NCI-H1694 treated with DMSO at 0.1 percent for 48 hours (cell line): ENCODE results near the gene B4GALNT3.

Experiments
- DNase-seq: peaks from one replicate; lab custom pipeline; 2025; lab: John Stamatoyannopoulos, UW

Gene B4GALNT3

DNA sequence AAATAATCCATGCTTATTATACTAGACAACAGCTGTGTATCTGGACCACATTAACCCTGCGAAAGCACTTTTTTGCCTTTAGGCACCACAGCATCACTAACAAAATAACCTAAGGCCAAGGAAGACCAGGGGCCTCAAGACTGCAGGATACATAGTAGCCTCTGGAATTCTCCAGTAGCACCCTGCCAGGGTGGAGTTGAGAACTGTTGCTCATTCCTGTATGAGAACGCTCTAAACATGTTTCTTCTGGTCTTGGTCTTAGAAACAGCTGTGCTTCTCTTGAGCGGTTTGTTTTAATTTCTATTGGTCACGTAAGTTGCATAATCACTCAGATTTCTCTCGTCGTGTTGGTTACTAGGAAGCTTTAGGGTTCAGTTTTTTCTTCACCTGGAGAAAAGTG lies 7.9 kb downstream of the B4GALNT3 start:
- no peak for DNase-seq

DNA sequence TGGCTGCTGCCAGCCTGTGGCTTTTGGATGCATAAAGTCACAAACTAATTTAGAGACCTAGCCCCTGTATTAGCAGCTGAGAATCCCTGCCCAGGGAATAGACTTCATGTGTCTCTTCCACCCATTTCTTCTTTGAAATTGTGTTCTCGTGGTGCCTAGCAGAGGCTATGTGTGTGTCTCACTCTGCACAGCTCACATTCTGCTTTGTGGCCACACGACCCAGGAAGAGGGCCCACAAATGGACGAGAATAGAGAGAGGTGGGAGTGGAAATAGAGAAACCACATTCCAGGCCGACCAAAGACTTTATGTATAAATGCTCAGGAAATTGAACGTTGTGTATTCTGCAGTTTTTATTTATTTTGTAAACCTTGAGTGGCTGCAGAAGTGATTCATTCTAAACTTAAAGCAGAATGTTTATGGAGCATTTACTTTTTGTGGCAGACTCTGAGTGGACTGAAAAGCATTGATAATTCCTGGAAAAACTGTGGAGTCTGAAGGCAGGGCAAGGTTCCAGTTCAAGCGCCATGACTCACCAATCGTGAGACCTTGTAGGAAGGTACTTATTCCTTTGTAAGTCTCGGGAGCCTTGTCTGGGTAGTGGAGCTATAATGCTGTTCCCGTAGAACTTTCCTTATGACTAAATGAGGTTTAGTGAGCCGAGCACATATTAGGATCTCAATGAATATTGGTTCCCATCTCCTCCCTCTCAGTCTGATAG lies 9.1 kb downstream of the B4GALNT3 start:
- DNase-seq = no peak

DNA sequence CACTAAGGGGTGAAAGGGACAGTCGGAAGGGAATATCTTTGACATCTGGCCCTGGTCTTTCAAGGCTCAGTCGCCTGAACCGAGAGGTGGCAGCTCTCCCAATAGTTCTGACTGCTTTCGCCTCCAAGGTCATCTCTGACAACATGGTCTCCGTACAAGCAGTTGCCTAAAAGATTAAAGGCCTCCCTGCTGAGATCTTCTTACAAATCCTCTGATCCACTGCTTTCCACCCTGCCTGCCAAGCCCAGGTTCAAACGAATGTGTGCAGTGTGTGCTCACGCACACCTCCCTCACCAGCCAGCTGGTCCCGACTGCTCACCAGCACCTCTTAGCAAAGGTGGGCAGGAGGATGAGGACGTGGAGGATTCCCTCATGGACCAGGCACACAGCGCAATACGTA lies 10.4 kb downstream of the B4GALNT3 start:
- DNase-seq = no peak

DNA sequence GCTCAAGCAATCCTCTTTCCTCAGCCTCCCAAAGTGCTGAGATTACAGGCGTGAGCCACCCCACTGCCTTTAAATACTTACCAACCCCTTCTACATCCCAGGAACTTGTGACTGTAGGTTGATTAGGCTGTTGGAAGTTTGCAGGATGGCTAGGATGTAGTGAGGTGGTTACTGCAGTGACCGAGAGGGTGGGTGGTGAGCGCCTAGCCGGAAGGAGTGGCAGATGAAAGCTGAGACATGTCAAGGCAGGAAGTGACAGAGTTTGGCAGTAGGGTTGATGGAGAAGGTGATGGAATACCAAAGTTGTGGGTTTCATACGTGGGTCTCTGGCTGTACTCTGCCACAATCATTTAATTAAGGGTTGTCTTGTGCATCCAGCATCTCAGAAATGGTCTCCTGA lies 13.5 kb downstream of the B4GALNT3 start:
- DNase-seq = no peak

DNA sequence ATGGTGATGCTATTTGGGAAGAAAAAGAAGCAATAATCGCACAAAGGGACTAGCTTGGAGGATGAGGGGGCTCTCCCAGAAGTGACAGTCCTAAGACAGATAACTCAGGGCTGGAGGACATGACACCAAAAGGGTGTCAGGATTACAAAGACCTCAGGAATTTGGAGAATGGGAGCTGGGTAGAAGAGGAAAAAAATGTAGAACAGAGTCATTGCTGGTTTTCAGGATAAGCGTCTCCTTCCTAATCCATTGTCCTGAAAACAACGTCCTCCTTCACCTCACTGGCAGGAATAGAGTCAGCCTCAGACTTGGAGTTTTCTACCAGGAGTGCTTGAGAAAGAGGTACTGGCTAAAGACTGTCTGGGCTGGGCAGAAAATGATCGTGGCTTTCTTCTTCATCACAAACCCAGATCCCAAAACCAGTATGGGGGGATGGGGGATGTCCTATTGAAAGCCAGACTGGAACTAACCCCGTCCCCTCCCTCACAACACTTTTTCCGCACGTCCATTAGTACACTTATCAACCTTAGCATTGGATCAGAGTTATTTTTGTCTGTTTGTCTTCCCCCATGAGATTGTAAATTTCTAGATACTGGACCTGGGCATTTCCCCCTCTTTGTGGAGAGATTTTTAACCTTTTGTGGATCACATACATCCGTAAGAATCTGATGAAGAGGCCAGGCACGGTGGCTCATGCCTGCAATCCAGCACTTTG lies 14.3 kb downstream of the B4GALNT3 start:
- DNase-seq = no peak

DNA sequence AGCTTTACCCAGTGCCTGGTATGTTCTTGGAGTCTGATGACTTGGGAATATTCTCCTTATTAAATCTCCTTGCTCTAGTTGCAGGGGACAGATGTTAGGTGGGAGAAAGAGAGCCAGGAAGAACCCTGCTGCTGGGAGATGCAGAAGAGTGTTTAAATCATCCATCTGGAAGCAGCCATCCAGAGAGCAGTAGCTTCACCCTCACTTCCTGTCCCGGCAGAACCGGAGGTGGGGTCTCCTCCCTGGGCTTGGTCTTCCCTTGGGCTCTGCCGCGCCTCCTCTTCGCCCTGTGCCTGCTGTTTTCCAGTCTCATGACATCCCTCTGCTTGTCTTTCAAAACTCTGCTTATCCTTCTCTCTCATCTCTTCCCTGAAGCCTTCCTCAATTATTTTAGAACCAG lies 15.5 kb downstream of the B4GALNT3 start:
- DNase-seq = no peak

DNA sequence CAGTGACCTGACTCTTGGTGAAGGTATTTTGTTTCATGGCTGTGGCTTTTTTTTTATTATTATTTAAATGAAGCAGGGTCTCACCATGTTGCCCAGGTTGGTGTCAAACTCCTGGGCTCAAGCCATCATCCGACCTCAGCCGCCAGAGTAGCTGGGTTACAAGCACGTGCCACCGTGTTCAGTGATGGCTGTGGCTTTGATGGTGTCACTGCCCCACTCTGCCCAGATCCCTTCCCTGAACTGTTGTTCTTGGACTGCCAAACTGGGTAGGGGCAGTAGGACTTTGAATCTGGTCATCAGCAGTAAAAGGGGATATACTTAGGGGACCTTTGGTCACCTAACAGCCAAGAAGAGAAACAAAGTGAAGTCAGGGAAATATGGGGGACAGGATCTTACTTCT lies 19.4 kb downstream of the B4GALNT3 start:
- DNase-seq = no peak

DNA sequence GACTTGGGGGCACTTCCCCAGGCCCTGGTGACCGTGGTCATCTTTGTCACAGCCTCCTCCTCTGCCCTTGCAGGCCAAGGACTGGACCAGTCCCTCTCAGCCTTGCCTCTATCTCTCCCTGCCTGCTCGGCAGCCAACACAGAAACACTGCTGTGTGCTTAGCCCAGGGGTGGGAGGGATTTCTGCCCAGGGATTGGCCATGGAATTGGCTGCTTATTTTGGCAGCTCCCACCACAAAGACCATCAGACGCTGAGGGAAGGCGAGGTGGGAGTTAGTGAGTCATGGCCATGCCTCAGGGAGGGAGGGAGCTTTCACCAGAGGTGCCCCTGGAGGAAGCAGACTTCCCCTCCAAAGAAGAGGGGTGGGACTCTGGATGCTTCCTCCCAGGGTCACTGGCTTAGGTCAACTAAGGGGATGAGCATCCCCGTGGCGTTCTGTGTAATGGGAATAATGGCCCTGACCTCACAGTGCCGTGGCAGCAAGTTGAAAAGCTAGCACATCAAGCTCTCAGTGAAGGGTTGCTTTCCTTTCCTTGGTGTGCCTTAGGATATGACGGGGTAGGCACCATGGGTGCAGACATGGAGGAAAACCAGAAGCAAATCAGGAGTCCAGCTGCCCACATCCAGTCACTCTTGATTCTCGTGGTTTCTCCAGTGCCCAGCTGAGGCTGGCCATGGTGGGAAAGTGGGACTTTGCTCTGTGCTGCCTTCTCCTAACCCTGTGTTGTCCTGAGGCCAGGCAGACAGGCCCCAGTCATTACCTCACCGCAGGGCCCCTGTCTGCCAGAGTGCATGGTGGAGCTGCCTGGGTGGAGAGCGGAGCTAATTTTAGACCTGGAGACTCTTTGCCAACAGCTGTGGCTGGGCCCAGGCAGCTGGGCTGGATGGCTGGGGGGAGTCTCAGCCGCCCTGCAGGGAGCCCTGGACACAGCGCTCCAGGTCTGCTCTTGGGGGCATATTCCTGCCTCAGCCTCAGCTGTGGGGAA lies 21.4 kb downstream of the B4GALNT3 start:
- DNase-seq = peak; percentile 19

DNA sequence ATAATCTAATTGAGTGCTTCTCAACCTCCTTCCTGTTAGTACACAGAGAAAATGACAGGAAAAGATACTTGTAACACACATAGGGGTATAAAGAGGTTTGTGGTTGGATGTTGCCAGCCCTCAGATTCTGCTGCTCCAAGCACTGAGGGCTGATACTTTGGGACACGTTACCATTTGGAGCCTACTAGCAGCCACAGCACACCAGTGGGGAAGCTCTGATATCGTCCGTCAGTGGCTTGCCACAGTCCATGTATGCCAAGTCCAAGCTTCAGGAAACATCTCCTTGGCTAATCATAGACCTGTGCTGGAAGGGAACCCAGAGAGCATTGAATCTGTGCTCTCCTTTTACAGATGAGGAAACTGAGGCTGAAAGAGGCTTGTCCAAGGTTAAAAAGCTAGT lies 22.3 kb downstream of the B4GALNT3 start:
- DNase-seq = no peak

DNA sequence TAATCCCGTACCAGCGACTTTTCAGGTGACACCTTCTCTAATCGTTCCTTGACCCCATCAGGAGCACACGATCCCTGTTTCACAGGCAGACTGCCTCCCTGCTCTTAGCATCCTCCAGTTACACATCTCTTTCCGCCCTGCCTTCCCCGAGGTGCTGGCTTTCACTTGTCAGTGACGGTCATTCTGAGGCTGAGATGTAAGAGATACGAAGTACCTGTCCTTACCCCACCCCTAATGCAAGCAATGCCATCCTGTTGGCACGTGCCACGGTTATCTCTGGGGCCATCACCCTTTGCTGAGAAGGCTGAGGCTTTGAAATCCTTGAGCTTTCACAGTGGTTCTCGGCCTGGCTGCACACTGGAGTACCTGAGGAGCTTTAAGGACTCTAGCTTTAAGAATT lies 24.4 kb downstream of the B4GALNT3 start:
- no peak for DNase-seq

DNA sequence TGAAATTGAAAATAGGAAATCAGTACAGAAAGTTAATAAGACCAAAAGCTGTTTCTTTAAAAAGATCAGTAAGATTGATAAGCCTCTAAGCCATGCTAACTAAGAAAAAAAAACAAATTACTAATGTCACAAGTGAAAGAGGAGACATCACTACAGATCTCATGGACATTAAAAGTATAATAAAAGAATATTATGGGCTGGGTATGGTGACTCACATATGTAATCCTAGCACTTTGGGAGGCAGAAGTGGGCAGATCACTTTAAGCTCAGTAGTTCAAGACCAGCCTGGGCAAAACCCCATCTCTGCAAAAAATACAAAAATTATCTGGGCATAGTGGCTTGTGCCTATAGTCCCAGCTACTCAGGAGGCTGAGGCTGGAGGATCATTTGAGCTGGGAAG lies 30.5 kb downstream of the B4GALNT3 start:
- no peak for DNase-seq

DNA sequence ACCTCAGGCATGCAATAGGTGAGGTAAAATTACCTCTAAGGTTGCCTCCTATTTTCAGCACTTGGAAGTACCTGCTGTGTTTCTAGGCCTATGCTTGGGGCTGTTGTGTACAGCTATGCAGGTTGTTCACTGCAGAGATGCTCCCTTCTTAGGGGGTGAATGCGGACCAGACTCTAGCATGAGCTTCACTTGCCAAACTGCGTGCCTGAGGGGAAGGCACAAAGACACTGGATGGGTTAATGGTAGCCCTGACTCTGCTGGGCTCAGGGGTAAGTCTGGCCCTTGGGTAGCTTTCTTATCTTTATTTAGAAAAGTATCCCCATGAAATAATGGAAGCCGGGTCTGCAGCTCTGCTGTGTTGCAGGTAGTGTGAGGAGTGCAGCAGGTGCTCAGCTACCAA lies 35.7 kb downstream of the B4GALNT3 start:
- DNase-seq = no peak

DNA sequence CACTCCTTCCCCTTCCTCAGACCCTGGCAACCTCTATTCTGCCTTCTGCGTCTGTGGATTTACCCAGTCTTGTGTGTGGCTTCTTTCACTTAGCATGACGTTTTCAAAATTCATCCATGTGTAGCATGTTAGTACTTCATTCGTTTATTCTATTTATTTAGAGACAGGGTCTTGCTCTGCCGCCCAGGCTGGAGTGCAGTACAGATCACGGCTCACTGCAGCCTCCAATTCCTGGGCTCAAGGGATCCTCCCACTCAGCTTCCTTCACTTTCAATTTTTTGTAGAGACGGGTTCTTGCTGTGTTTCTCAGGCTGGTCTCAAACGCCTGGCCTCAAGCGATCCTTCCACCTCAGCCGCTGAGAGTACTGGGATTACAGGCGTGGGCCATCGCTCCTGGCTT lies 37.0 kb downstream of the B4GALNT3 start:
- no peak for DNase-seq

DNA sequence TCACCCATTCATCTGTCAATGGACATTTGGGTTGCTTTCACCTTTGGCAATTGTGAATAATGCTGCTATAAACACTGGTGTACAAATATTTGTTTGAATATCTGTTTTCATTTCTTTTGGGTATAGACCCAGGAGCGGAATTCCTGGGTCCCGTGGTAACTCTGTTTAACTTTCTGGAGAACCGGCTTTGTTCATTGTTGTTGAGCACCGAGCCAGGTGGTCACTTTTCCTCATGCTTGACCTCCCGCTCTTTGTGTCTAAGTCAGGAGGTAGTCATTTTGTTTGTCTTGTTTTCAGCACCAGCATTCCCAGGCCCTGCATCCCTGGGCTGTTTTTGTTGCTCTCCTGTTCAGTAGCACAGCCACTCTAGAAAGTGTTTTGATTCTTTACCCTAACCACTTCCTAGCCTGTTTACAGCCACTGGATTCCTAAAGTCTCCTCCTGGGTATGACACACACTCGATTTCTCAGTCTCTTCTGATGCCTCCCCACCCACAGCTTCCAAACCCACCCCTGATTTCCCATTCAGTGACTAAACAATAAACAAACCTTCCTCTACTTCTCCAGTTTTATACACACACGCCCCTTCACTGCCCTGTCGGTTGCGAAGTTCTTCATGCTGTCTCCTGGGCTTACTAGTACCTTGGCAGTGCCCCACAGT lies 37.9 kb downstream of the B4GALNT3 start:
- DNase-seq = no peak

DNA sequence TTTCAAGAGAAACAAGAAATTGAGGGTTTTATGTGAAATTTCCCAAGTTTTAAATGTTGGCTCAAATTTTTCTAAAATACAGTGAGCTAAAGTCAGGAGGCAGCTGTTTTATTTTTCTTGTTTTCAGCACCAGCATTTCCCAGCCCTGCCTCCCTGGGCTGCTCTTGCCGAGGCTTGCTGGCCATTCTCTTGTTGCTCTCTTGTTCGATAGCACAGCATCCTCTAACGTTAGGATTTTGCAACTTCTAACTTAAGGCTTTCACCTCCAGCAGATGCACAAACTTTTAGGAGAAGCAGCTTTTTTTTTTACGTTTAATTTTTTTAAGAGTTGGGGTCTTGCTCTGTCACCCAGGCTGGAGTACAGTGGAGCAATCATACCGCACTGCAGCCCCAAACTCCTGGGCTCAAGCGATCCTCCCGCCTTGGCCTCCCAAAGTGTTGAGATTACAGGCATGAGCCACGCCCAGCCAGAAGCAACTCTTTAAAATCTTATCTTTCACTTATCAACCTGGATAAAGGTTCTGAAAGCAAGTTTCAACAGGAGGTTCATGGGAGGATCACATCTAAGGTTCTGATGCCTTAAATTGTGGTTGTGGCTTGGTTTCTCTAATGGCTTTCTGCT lies 40.2 kb downstream of the B4GALNT3 start:
- DNase-seq = no peak

DNA sequence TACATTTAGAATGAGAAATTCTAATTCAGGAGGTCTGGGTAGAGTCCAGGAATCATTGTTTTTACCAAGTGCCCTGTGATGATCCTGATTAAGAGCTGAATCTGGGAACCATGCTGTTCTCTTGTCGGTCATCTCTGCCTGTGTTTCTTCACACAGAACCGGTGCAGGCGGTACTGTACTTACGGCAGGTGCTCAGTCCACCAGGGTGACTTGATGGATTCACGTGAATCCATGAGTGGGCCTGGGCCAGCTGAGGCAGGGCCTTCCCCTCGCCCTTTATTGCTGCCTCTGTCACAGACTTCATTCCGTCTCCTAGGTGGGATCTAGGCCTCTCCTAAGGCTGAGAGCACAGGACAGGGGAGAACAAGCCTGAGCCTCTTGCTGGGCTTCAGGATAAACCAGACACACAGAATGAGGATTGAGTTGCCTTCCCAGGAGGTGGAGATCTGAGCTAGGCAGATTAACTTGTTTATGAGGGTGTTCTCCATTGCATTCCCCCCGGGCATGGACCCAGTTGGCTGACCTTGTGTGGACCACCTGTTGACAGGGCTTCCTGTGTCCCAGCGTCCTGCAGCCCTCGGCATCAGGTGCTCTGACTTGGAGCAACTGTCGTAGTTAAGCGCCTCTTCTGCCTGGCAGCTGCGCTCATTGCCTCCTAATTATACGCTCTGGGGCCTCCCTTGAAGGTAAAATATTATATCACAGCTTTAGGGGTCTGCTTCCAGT lies 42.1 kb downstream of the B4GALNT3 start:
- DNase-seq = no peak

DNA sequence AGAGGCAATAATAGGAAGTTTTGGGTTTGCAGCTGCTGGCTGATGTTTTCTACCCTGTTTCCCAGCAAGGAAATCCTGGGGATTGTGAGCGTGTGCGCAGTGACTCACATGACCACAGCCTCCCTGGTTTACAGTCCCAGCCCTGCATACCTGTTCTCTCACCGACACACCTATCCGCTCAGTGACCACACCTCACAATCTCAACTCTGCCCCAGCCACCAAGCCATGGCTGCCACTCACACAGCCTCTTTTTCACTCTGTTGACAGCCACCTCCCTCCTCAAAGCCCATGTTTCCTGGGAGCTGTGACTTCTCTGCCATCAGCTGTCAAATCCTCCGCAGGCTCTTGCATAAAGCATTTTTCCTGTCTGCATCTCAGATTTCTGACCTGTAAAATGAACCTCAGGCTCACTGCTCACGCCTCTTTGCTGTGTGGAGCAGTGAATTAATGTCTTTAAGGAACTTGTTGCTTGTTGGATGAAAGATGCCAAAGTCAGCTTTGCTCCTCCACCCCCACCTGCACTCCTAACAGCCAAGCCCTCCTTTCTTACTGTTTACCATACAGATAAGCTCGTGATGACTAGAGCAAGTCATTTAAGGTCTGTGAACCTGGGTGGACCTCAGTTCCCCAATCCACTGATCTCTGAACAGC lies 43.5 kb downstream of the B4GALNT3 start:
- no peak for DNase-seq

DNA sequence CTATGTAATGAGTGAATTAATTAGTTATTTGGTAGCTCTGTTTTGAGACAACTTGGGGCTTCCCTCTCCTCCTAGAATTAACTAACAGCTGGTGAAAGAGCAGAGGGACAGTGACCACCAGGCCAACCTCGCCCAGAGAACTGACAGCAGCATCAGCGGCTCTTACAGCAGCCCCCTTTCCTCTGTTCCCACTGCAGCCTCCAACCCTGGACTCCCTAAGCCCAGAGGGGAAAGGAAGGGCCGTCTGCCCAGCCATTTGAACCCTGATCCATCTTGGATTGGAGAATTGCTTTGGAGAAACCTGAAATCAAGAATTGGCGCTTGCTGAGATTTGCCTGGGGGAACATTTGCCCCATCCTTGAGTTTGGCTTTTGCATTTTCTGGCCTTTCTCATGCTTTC lies 45.5 kb downstream of the B4GALNT3 start:
- no peak for DNase-seq

DNA sequence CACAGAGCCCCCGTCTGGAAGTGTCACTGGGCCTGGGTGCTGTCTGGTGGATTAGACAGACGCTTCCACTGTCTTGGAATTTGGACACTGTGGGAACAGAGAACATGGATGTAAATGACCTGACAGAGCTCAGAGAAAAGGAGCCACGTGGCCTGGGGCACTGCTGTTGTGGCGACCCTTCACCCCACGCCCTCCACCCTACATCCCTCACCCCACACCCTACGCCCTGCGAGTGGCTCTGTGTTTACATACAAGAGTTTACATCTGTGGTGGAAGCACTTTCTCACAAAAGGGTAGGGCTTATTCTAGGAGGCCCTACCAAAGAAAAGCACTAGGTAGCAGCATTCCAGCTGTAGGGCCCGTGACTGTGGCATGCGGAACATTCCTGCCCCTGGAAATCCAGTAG lies 47.7 kb downstream of the B4GALNT3 start:
- DNase-seq = no peak

DNA sequence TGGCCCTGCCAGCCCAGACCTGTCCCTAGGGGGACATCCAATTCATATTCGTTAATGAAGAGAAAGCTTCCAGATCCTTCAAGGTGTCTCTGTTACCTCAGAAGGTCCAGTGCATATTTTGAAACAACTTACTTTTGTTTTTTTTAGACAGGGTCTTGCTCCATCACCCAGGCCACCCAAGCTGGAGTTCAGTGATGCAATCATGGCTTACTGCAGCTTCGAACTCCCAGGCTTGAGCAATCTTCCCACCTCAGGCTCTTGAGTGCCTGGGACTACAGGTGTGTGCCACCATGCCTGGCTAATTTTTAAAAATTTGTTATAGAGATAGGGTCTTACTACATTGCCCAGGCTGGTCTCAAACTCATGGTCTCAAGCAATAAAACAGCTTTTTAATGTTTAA lies 48.4 kb downstream of the B4GALNT3 start:
- no peak for DNase-seq
